GM12878 (cell line): ENCODE data around the gene CKMT2. TPM values are rescaled to one million over a fixed set of nuclear protein-coding genes. Genes with fewer than 3 reads are reported as not detected.

Experiments
- ATAC-seq: fragments of 200-7000 bp; cut with Tn5 transposase; 3 replicates; pipeline ENCODE4 v1.9.1; 2020; ENCODE audit warnings: mild to moderate bottlenecking, moderate library complexity
- BruUV-seq: library from RNA; stranded (reverse); fragments of 400-500 nt; replicated peaks from 2 replicates; lab custom pipeline; 2021; lab: Mats Ljungman, UMichigan
- CTCF ChIA-PET: fragments of 300-600 bp; sonication (Branson Sonifier 250); formaldehyde crosslinking; extraction: SDS; loops from one replicate; lab custom pipeline; 2021; ENCODE audit warnings: inconsistent platforms; lab: Yijun Ruan, JAX
- POLR2A ChIA-PET: fragments of 350-600 bp; formaldehyde crosslinking; extraction: SDS; loops from one replicate; lab custom pipeline; 2021; ENCODE audit warnings: inconsistent platforms; lab: Charles Lee
- RAD21 ChIA-PET: fragments of 300-600 bp; sonication (Branson Sonifier 250); formaldehyde crosslinking; loops from one replicate; lab custom pipeline; 2023; ENCODE audit warnings: antibody characterized with exemption; ENCODE audit not compliant: unreplicated experiment; lab: Charles Lee
- SMC1A ChIA-PET: fragments of 300-600 bp; sonication (Branson Sonifier 250); formaldehyde crosslinking; loops from one replicate; lab custom pipeline; 2023; ENCODE audit not compliant: unreplicated experiment, uncharacterized antibody; lab: Charles Lee
- DNase-seq: peaks from one replicate; pipeline ENCODE4 v3.0.0-alpha.2; 2011; ENCODE audit warnings: low read depth, low spot score
- FAIRE-seq: peaks from 3 replicates; lab custom pipeline; 2011; peaks lifted over from hg19 to GRCh38; lab: Jason Lieb, UNC
- H2AFZ ChIP-seq: 2 replicates; pipeline ENCODE4 v1.6.0; 2011; ENCODE audit warnings: low read depth, low read length, control low read depth; ENCODE audit not compliant: control insufficient read depth
- H3K27ac ChIP-seq: 2 replicates; pipeline ENCODE4 v1.5.1; 2011; ENCODE audit warnings: control low read depth; ENCODE audit not compliant: control insufficient read depth, insufficient read depth
- H3K27me3 ChIP-seq, 2 experiments: replicated peaks in 1 of 2; 2 replicates each; pipeline versions ENCODE4 v1.6.0 to v1.6.1; 2011; ENCODE audit warnings: low read length in 1 of 2; ENCODE audit not compliant: control insufficient read depth in 2 of 2, insufficient read depth in 2 of 2
- H3K36me3 ChIP-seq, 2 experiments: 2 replicates each; pipeline ENCODE4 v1.5.1; 2011; ENCODE audit warnings: low read length in 1 of 2; ENCODE audit not compliant: control insufficient read depth in 2 of 2, insufficient read depth in 2 of 2
- H3K4me1 ChIP-seq: 2 replicates; pipeline ENCODE4 v1.6.1; 2011; ENCODE audit warnings: mild to moderate bottlenecking, low read length, moderate library complexity, mixed read lengths; ENCODE audit not compliant: control insufficient read depth, insufficient read depth
- H3K4me2 ChIP-seq: 2 replicates; pipeline ENCODE4 v1.6.0; 2011; ENCODE audit warnings: control low read depth; ENCODE audit not compliant: control insufficient read depth, insufficient read depth
- H3K4me3 ChIP-seq: fragments of 200-600 bp; sonication (generic); 2 replicates; pipeline ENCODE4 v1.5.1; 2016
- H3K79me2 ChIP-seq: 2 replicates; pipeline ENCODE4 v1.6.0; 2011; ENCODE audit warnings: low read length; ENCODE audit not compliant: control insufficient read depth, insufficient read depth
- H3K9ac ChIP-seq: 2 replicates; pipeline ENCODE4 v1.8.0; 2011; ENCODE audit warnings: low read length, control low read depth, mixed read lengths; ENCODE audit not compliant: control insufficient read depth, insufficient read depth
- H3K9me3 ChIP-seq: replicated peaks from 3 replicates; pipeline ENCODE4 v1.5.1; 2011; ENCODE audit warnings: mild to moderate bottlenecking, low read length; ENCODE audit not compliant: control insufficient read depth, insufficient read depth
- H4K20me1 ChIP-seq: 2 replicates; pipeline ENCODE4 v1.6.0; 2011; ENCODE audit not compliant: control insufficient read depth, insufficient read depth
- BCL11A ChIP-seq: IDR thresholded peaks from 2 replicates; pipeline ENCODE4 v1.6.1; 2011; ENCODE audit warnings: low read depth, low read length
- CREB1 ChIP-seq: IDR thresholded peaks from 2 replicates; pipeline ENCODE4 v1.6.1; 2012; ENCODE audit warnings: low read depth, mild to moderate bottlenecking, inconsistent platforms
- IRF3 ChIP-seq: fragments of 450-650 bp; IDR thresholded peaks from 2 replicates; pipeline ENCODE4 v1.6.1; 2014; ENCODE audit warnings: mild to moderate bottlenecking
- IRF5 ChIP-seq: fragments of 450-650 bp; IDR thresholded peaks from 2 replicates; pipeline ENCODE4 v1.6.1; 2017; ENCODE audit warnings: borderline replicate concordance
- KDM1A ChIP-seq: fragments of 200-600 bp; sonication (generic); IDR thresholded peaks from 2 replicates; pipeline ENCODE4 v1.6.1; 2016; ENCODE audit warnings: borderline replicate concordance
- PAX8 ChIP-seq: fragments of 450-650 bp; IDR thresholded peaks from 2 replicates; pipeline ENCODE4 v1.6.1; 2017; ENCODE audit warnings: mild to moderate bottlenecking, moderate library complexity
- POLR2A ChIP-seq: IDR thresholded peaks from 2 replicates; pipeline ENCODE4 v1.6.1; 2011; ENCODE audit warnings: low read depth, mild to moderate bottlenecking, low read length
- POLR2AphosphoS2 ChIP-seq: IDR thresholded peaks from 2 replicates; pipeline ENCODE4 v1.6.1; 2011; ENCODE audit warnings: low read depth, mild to moderate bottlenecking, low read length, improper control_type of control experiment, moderate library complexity
- POU2F2 ChIP-seq: IDR thresholded peaks from 3 replicates; pipeline ENCODE4 v1.6.1; 2011; ENCODE audit warnings: low read depth, mild to moderate bottlenecking, low read length, borderline replicate concordance
- STAT3 ChIP-seq: IDR thresholded peaks from 2 replicates; pipeline ENCODE4 v1.6.1; 2011; ENCODE audit warnings: low read depth, low read length, improper control_type of control experiment
- SUPT20H ChIP-seq: IDR thresholded peaks from 2 replicates; pipeline ENCODE4 v1.6.1; 2011; ENCODE audit warnings: low read depth, mild to moderate bottlenecking, low read length, moderate library complexity, borderline replicate concordance; ENCODE audit not compliant: control insufficient read depth
- SUZ12 ChIP-seq: fragments of 200-600 bp; sonication (generic); IDR thresholded peaks from one replicate; pipeline ENCODE4 v1.6.1; 2018; ENCODE audit warnings: antibody characterized with exemption, mild to moderate bottlenecking; ENCODE audit not compliant: unreplicated experiment
- ZBTB33 ChIP-seq: fragments of 450-650 bp; IDR thresholded peaks from 2 replicates; pipeline ENCODE4 v1.6.1; 2017; ENCODE audit warnings: mild to moderate bottlenecking
- ZZZ3 ChIP-seq: IDR thresholded peaks from 2 replicates; pipeline ENCODE4 v1.6.1; 2011; ENCODE audit warnings: low read depth; ENCODE audit not compliant: control insufficient read depth, insufficient read length
- WGBS: methylation state at CpG from one replicate; pipeline ENCODE4 v1.1.6; 2016; ENCODE audit warnings: low lambda C conversion rate; ENCODE audit not compliant: insufficient replicate concordance, insufficient coverage; ENCODE audit errors: missing lambda C conversion rate; 5-methylcytosine and 5-hydroxymethylcytosine counted together
- in situ Hi-C: fragments of 300-500 bp; cut with MboI; formaldehyde crosslinking; loops from 9 replicates; pipeline ENCODE4 v1.14.3; 2018; ENCODE audit warnings: mixed read lengths
- intact Hi-C: fragments of 100-400 bp; cut with micrococcal nuclease; formaldehyde crosslinking; loops from one replicate; pipeline ENCODE4 v1.14.2; 2022; ENCODE audit not compliant: unreplicated experiment
- polyA plus RNA-seq, 11 experiments: library from polyadenylated mRNA; depleted of rRNA in 4 of 11; unstranded in 6 of 11; stranded (reverse) in 5 of 11; fragments of >200 nt; fragmentation: Nextera tagmentation in 4 of 11; fragmentation: Illumina TruSeq in 1 of 11; extraction: Ambion mirVana in 4 of 11; extraction: Trizol in 1 of 11; gene quantifications; 1 replicate in 1 of 11; 2 replicates in 10 of 11; pipeline versions ENCODE4 v1.2.1 to v1.2.3, GENCODE V29; 2011 to 2016; ENCODE audit warnings: inconsistent platforms in 2 of 11, missing spikeins in 2 of 11, low read depth in 1 of 11
- total RNA-seq, 4 experiments: library from RNA; depleted of rRNA in 3 of 4; stranded (reverse); fragments of >200 nt in 3 of 4; fragmentation: Illumina TruSeq in 1 of 4; extraction: Trizol in 1 of 4; gene quantifications; 2 replicates each; pipeline versions ENCODE4 v1.2.1 to v1.2.3, GENCODE V29; 2013 to 2021
- TF ChIP-seq, protein P1 (sequence below): fragments of 450-650 bp; conservative IDR thresholded peaks from 2 replicates; pipeline ENCODE4 v1.6.1; 2017; ENCODE audit warnings: mild to moderate bottlenecking, moderate library complexity
- TF ChIP-seq, protein P2 (sequence below): fragments of 450-650 bp; IDR thresholded peaks from 2 replicates; pipeline ENCODE4 v1.6.1; 2018; ENCODE audit warnings: mild to moderate bottlenecking, low read depth, moderate library complexity; ENCODE audit not compliant: partially characterized antibody

The CKMT2 gene
- total and polyA plus RNA-seq, 10 of the 15 experiments (the other 5 are each of a cell fraction or from before 2014, with no cell fraction given), result 0.70 to 1.2 TPM; not detected in 8

DNA sequence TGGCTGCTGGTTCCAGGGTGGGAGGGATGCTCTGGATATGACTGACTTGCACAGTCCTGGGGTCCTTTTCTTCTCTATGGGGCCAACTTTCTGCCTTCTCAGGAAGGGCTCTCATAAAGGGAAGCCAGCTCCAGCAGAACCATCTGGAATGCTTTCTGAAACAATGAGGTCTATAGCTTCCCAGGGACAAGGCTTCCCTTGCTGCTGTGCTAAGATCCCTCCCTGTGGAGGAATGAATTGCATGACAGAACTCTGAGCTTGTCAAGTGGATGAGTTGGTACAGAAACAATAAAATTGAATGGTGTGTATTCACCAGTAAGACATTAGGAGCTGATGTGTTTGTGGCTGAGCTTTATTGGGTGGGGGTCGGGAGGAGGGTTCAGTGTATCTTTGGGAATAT is 19.8 kb downstream of the CKMT2 start:
- ChIA-PET CTCF (interaction anchor here (0.6 to 1.4 kb wide), 2 partner anchors 44 to 46 kb away, joined by 3 to 4 read pairs; no protein-coding TSS in a partner anchor), POLR2A (interaction anchor here (0.8 kb wide), 1 partner anchor 536 kb away, joined by 3 read pairs; no protein-coding TSS in a partner anchor), RAD21 (no interaction called here), SMC1A (interaction anchor here (1.4 kb wide), 1 partner anchor 10 kb away, joined by 3 read pairs; no protein-coding TSS in a partner anchor)
- in situ Hi-C loops (no loop called here), intact Hi-C loops (no loop called here)
- Histone ChIP-seq H3K79me2 (no peaks in the 10 kb centered on the region), H3K36me3 (no peaks in the 10 kb centered on the region), H3K4me3 (no peak overlapping the region), H3K9ac (no peak overlapping the region), H3K4me2 (no peak overlapping the region), H3K27ac (no peak overlapping the region), H3K9me3 (no peaks in the 10 kb centered on the region), H3K4me1 (no peaks in the 10 kb centered on the region), H2AFZ (no peak overlapping the region), H4K20me1 (no peaks in the 10 kb centered on the region), H3K27me3 (no peaks in the 10 kb centered on the region)
- TF ChIP-seq PAX8, result no peak
- no peak for TF ChIP-seq IRF3
- TF ChIP-seq, protein P1, sequence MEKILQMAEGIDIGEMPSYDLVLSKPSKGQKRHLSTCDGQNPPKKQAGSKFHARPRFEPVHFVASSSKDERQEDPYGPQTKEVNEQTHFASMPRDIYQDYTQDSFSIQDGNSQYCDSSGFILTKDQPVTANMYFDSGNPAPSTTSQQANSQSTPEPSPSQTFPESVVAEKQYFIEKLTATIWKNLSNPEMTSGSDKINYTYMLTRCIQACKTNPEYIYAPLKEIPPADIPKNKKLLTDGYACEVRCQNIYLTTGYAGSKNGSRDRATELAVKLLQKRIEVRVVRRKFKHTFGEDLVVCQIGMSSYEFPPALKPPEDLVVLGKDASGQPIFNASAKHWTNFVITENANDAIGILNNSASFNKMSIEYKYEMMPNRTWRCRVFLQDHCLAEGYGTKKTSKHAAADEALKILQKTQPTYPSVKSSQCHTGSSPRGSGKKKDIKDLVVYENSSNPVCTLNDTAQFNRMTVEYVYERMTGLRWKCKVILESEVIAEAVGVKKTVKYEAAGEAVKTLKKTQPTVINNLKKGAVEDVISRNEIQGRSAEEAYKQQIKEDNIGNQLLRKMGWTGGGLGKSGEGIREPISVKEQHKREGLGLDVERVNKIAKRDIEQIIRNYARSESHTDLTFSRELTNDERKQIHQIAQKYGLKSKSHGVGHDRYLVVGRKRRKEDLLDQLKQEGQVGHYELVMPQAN, result no peak
- no peak for TF ChIP-seq BCL11A
- no peak for TF ChIP-seq CREB1
- no peak for TF ChIP-seq POLR2AphosphoS2
- no peak for TF ChIP-seq KDM1A
- TF ChIP-seq STAT3, result no peak
- TF ChIP-seq ZBTB33, result no peak
- TF ChIP-seq POU2F2, result no peak
- TF ChIP-seq SUPT20H, result no peak
- no peak for TF ChIP-seq IRF5
- no peak for TF ChIP-seq ZZZ3
- no peak for TF ChIP-seq POLR2A
- TF ChIP-seq SUZ12, result no peak
- TF ChIP-seq, protein P2, sequence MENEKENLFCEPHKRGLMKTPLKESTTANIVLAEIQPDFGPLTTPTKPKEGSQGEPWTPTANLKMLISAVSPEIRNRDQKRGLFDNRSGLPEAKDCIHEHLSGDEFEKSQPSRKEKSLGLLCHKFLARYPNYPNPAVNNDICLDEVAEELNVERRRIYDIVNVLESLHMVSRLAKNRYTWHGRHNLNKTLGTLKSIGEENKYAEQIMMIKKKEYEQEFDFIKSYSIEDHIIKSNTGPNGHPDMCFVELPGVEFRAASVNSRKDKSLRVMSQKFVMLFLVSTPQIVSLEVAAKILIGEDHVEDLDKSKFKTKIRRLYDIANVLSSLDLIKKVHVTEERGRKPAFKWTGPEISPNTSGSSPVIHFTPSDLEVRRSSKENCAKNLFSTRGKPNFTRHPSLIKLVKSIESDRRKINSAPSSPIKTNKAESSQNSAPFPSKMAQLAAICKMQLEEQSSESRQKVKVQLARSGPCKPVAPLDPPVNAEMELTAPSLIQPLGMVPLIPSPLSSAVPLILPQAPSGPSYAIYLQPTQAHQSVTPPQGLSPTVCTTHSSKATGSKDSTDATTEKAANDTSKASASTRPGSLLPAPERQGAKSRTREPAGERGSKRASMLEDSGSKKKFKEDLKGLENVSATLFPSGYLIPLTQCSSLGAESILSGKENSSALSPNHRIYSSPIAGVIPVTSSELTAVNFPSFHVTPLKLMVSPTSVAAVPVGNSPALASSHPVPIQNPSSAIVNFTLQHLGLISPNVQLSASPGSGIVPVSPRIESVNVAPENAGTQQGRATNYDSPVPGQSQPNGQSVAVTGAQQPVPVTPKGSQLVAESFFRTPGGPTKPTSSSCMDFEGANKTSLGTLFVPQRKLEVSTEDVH, result no peak
- FAIRE-seq, result no peak
- ATAC-seq, result no peak
- WGBS, result 100% methylated on average over 1 of the region's 1 CpG
- DNase-seq, result no peak
- BruUV-seq, result no TSS peak
